MM.1S (cell line): ENCODE results near the gene COBL.

ENCODE experiments used
- DNase-seq: peaks from one replicate; pipeline ENCODE4 v3.0.0-alpha.2; 2015
- H2AFZ ChIP-seq: fragments of 300-600 bp; sonication (generic); 2 replicates; pipeline ENCODE4 v1.6.0; 2016; ENCODE audit warnings: antibody characterized with exemption, low read length
- H3F3A ChIP-seq: fragments of 300-600 bp; sonication (generic); 2 replicates; pipeline ENCODE4 v1.6.1; 2016; ENCODE audit warnings: mild to moderate bottlenecking, antibody characterized with exemption, low read length, moderate library complexity, mixed read lengths; ENCODE audit not compliant: insufficient read depth
- H3K27ac ChIP-seq: fragments of 300-600 bp; sonication (generic); 2 replicates; pipeline ENCODE4 v1.5.1; 2016; ENCODE audit warnings: mild to moderate bottlenecking, low read length
- H3K27me3 ChIP-seq: fragments of 300-600 bp; sonication (generic); replicated peaks from 2 replicates; pipeline ENCODE4 v1.6.0; 2016; ENCODE audit warnings: low read length; ENCODE audit not compliant: insufficient read depth
- H3K36me3 ChIP-seq: fragments of 300-600 bp; sonication (generic); replicated peaks from 2 replicates; pipeline ENCODE4 v1.6.1; 2016; ENCODE audit warnings: mild to moderate bottlenecking, low read length, mixed read lengths; ENCODE audit not compliant: insufficient read depth
- H3K4me1 ChIP-seq: fragments of 300-600 bp; sonication (generic); 2 replicates; pipeline ENCODE4 v1.6.1; 2016; ENCODE audit warnings: low read length, mixed read lengths
- H3K4me2 ChIP-seq: fragments of 300-600 bp; sonication (generic); 2 replicates; pipeline ENCODE4 v1.6.0; 2016; ENCODE audit warnings: low read depth, low read length
- H3K4me3 ChIP-seq: fragments of 300-600 bp; sonication (generic); 2 replicates; pipeline ENCODE4 v1.5.1; 2016; ENCODE audit warnings: low read length, mixed read lengths
- H3K79me2 ChIP-seq: fragments of 300-600 bp; sonication (generic); 2 replicates; pipeline ENCODE4 v1.6.1; 2016; ENCODE audit warnings: mixed run types, low read length, mixed read lengths
- H3K9ac ChIP-seq: fragments of 300-600 bp; sonication (generic); 2 replicates; pipeline ENCODE4 v1.6.1; 2016; ENCODE audit warnings: low read length, mixed read lengths
- H3K9me2 ChIP-seq: fragments of 300-600 bp; sonication (generic); replicated peaks from 2 replicates; pipeline ENCODE4 v1.6.1; 2016; ENCODE audit warnings: mild to moderate bottlenecking, low read length, mixed read lengths; ENCODE audit not compliant: insufficient read depth
- H3K9me3 ChIP-seq: fragments of 300-600 bp; sonication (generic); replicated peaks from 2 replicates; pipeline ENCODE4 v1.6.1; 2016; ENCODE audit warnings: mild to moderate bottlenecking, low read length, mixed read lengths; ENCODE audit not compliant: insufficient read depth
- H4K20me1 ChIP-seq: fragments of 300-600 bp; sonication (generic); 2 replicates; pipeline ENCODE4 v1.6.1; 2016; ENCODE audit warnings: mild to moderate bottlenecking, low read length, moderate library complexity, mixed read lengths; ENCODE audit not compliant: insufficient read depth
- CTCF ChIP-seq: fragments of 300-600 bp; sonication (generic); IDR thresholded peaks from 2 replicates; pipeline ENCODE4 v1.5.1; 2016; ENCODE audit warnings: antibody characterized with exemption, low read length, mixed read lengths
- EZH2 ChIP-seq: fragments of 300-600 bp; sonication (generic); optimal IDR thresholded peaks from 2 replicates; pipeline ENCODE3; 2017; ENCODE audit warnings: low read depth, mild to moderate bottlenecking, antibody characterized with exemption, low read length, mixed read lengths
- EZH2phosphoT487 ChIP-seq: fragments of 300-600 bp; sonication (generic); IDR thresholded peaks from 2 replicates; pipeline ENCODE4 v1.6.1; 2018; ENCODE audit warnings: antibody characterized with exemption, low read length

COBL gene

GRCh38 chr7:51324206-51324898 is 7.7 kb upstream of the COBL start:
- Histone ChIP-seq H3K27ac (no peak overlapping the region), H2AFZ (no peak overlapping the region)

GRCh38 chr7:51321961-51322515 is 5.4 kb upstream of the COBL start:
- TF ChIP-seq CTCF (no peak), EZH2 (no peak), EZH2phosphoT487 (no peak)
- Histone ChIP-seq H3K9me3 (no peaks in the 10 kb centered on the region), H3K4me1 (no peaks in the 10 kb centered on the region), H3K27ac (no peak overlapping the region), H3K36me3 (no peaks in the 10 kb centered on the region), H2AFZ (no peak overlapping the region), H3K4me3 (no peak overlapping the region), H3K27me3 (no peaks in the 10 kb centered on the region), H3K79me2 (no peaks in the 10 kb centered on the region), H3K4me2 (no peak overlapping the region), H4K20me1 (no peaks in the 10 kb centered on the region), H3K9ac (no peak overlapping the region), H3F3A (no peaks in the 10 kb centered on the region), H3K9me2 (no peaks in the 10 kb centered on the region)
- no peak for DNase-seq

More at GRCh38 chr7:51324206-51324898, 7.7 kb upstream of the COBL start:
- Histone ChIP-seq H3F3A (no peaks in the 10 kb centered on the region), H3K4me1 (no peaks in the 10 kb centered on the region), H3K79me2 (no peaks in the 10 kb centered on the region), H3K9me3 (no peaks in the 10 kb centered on the region), H3K9ac (no peak overlapping the region), H3K27me3 (no peaks in the 10 kb centered on the region), H3K4me3 (no peak overlapping the region), H3K9me2 (no peaks in the 10 kb centered on the region), H4K20me1 (no peaks in the 10 kb centered on the region), H3K36me3 (no peaks in the 10 kb centered on the region), H3K4me2 (no peak overlapping the region)
- no peak for TF ChIP-seq CTCF
- TF ChIP-seq EZH2phosphoT487: no peak
- TF ChIP-seq EZH2: no peak
- DNase-seq: no peak

- no peaks in the 10 kb centered on the region for H3F3A ChIP-seq
- H3K4me1 ChIP-seq: no peaks in the 10 kb centered on the region
- no peaks in the 10 kb centered on the region for H3K36me3 ChIP-seq
- no peak overlapping the region for H3K27ac ChIP-seq
- H3K27me3 ChIP-seq: no peaks in the 10 kb centered on the region
- H3K79me2 ChIP-seq: no peaks in the 10 kb centered on the region
- no peak overlapping the region for H3K9ac ChIP-seq
- no peak for DNase-seq
- no peaks in the 10 kb centered on the region for H3K9me2 ChIP-seq
- TF ChIP-seq CTCF: no peak
- no peak for TF ChIP-seq EZH2phosphoT487
- no peak for TF ChIP-seq EZH2
- H3K4me3 ChIP-seq: no peak overlapping the region
- H4K20me1 ChIP-seq: no peaks in the 10 kb centered on the region
- H3K4me2 ChIP-seq: no peak overlapping the region
- H3K9me3 ChIP-seq: no peaks in the 10 kb centered on the region
- no peak overlapping the region for H2AFZ ChIP-seq
These were observed 2.4 kb upstream of the COBL start for GRCh38 chr7:51318886-51319579.
